Smooth muscle cell (in vitro differentiated cells): ENCODE data around the gene LRP1. TPM values are rescaled to one million over a fixed set of nuclear protein-coding genes. Genes with fewer than 3 reads are reported as not detected.

Experiments used
- DNase-seq: peaks from one replicate; lab custom pipeline; 2025; ENCODE audit not compliant: unreplicated experiment; lab: John Stamatoyannopoulos, UW
- H2AFZ ChIP-seq: fragments of 200-600 bp; sonication (generic); 2 replicates; pipeline ENCODE4 v1.6.0; 2016; ENCODE audit warnings: antibody characterized with exemption, low read depth, mild to moderate bottlenecking
- H3F3A ChIP-seq: fragments of 200-600 bp; sonication (generic); 2 replicates; pipeline ENCODE4 v1.6.0; 2017; ENCODE audit warnings: antibody characterized with exemption, low read depth
- H3K27ac ChIP-seq: fragments of 200-600 bp; sonication (generic); 2 replicates; pipeline ENCODE4 v1.5.1; 2016; ENCODE audit warnings: low read depth, mild to moderate bottlenecking
- H3K27me3 ChIP-seq: fragments of 200-600 bp; sonication (generic); 2 replicates; pipeline ENCODE4 v1.6.1; 2016; ENCODE audit warnings: low read depth, mild to moderate bottlenecking
- H3K36me3 ChIP-seq: fragments of 200-600 bp; sonication (generic); 2 replicates; pipeline ENCODE4 v1.5.1; 2016; ENCODE audit warnings: low read depth
- H3K4me1 ChIP-seq: fragments of 200-600 bp; sonication (generic); 2 replicates; pipeline ENCODE4 v1.5.1; 2016; ENCODE audit warnings: low read depth
- H3K4me2 ChIP-seq: fragments of 200-600 bp; sonication (generic); 2 replicates; pipeline ENCODE4 v1.6.0; 2016; ENCODE audit warnings: mild to moderate bottlenecking
- H3K4me3 ChIP-seq: fragments of 200-600 bp; sonication (generic); 2 replicates; pipeline ENCODE4 v1.5.1; 2016; ENCODE audit warnings: mild to moderate bottlenecking
- H3K79me2 ChIP-seq: fragments of 200-600 bp; sonication (generic); 2 replicates; pipeline ENCODE4 v1.6.0; 2016; ENCODE audit warnings: low read depth, mild to moderate bottlenecking
- H3K9ac ChIP-seq: fragments of 200-600 bp; sonication (generic); 2 replicates; pipeline ENCODE4 v1.6.0; 2016; ENCODE audit warnings: low read depth
- H3K9me3 ChIP-seq: fragments of 200-600 bp; sonication (generic); replicated peaks from 2 replicates; pipeline ENCODE4 v1.5.1; 2016; ENCODE audit warnings: low read depth
- H4K20me1 ChIP-seq: fragments of 200-600 bp; sonication (generic); 2 replicates; pipeline ENCODE4 v1.6.0; 2016; ENCODE audit warnings: low read depth
- WGBS: methylation state at CpG from one replicate; pipeline ENCODE4 v1.1.7; 2016; ENCODE audit warnings: low lambda C conversion rate; 5-methylcytosine and 5-hydroxymethylcytosine counted together
- polyA plus RNA-seq: library from polyadenylated mRNA; unstranded; fragments of >200 nt; fragmentation: Nextera tagmentation; extraction: Ambion mirVana; gene quantifications from 2 replicates; pipeline ENCODE4 v1.2.1, GENCODE V29; 2016
- total RNA-seq: library from RNA; depleted of rRNA; stranded (reverse); fragments of >200 nt; gene quantifications from 2 replicates; pipeline ENCODE4 v1.2.3, GENCODE V29; 2014
- TF ChIP-seq, protein P1 (sequence below): fragments of 200-600 bp; sonication (generic); IDR thresholded peaks from 2 replicates; pipeline ENCODE4 v1.5.1; 2017; ENCODE audit warnings: borderline replicate concordance, mild to moderate bottlenecking, antibody characterized with exemption; ENCODE audit not compliant: insufficient read depth, poor library complexity, severe bottlenecking

Gene LRP1
- total and polyA plus RNA-seq, 2 experiments from 2014 or later, result 75.3 to 95.4 TPM

GRCh38 chr12:57091638-57092528 lies 36.4 kb upstream of the LRP1 start:
- H4K20me1 ChIP-seq, result peaks cover 56% of the 10 kb centered on the region
- peaks cover 41% of the 10 kb centered on the region for H3K79me2 ChIP-seq
- DNase-seq, result no peak
- peak overlapping the region; percentile 92 for H3K4me2 ChIP-seq
- no peaks in the 10 kb centered on the region for H3K27me3 ChIP-seq
- peak overlapping the region; percentile 92 for H3K27ac ChIP-seq
- TF ChIP-seq, protein P1, sequence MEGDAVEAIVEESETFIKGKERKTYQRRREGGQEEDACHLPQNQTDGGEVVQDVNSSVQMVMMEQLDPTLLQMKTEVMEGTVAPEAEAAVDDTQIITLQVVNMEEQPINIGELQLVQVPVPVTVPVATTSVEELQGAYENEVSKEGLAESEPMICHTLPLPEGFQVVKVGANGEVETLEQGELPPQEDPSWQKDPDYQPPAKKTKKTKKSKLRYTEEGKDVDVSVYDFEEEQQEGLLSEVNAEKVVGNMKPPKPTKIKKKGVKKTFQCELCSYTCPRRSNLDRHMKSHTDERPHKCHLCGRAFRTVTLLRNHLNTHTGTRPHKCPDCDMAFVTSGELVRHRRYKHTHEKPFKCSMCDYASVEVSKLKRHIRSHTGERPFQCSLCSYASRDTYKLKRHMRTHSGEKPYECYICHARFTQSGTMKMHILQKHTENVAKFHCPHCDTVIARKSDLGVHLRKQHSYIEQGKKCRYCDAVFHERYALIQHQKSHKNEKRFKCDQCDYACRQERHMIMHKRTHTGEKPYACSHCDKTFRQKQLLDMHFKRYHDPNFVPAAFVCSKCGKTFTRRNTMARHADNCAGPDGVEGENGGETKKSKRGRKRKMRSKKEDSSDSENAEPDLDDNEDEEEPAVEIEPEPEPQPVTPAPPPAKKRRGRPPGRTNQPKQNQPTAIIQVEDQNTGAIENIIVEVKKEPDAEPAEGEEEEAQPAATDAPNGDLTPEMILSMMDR, result no peak
- no peak overlapping the region for H2AFZ ChIP-seq
- H3K36me3 ChIP-seq, result no peaks in the 10 kb centered on the region
- H3K4me3 ChIP-seq, result peak overlapping the region; percentile 89
- H3F3A ChIP-seq, result peaks cover 36% of the 10 kb centered on the region
- 84% methylated on average over 25 of the region's 25 CpGs for WGBS
- peaks cover 29% of the 10 kb centered on the region for H3K4me1 ChIP-seq
- H3K9me3 ChIP-seq, result no peaks in the 10 kb centered on the region
- no peak overlapping the region for H3K9ac ChIP-seq

DNA sequence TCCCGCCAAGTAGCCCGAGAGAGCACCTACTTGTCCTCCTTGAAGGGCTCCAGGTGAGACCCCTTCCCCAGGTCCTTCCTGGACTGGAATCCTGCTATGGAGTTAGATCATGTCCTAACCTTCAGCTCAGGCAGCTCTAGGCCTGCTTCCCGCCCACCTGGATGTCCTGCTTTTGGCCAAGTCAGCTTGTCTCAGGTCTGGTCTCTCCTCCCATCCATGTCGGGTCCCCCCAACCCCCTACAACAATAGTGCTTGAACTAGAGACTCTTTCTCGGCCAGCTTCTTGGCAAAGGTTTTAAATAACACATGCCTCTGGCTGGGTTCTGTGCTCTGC lies 35.8 kb upstream of the LRP1 start:
- no peak overlapping the region for H2AFZ ChIP-seq
- H3K9me3 ChIP-seq, result no peaks in the 10 kb centered on the region
- WGBS, result 80% methylated on average over 5 of the region's 5 CpGs
- peaks cover 41% of the 10 kb centered on the region for H3K79me2 ChIP-seq
- H3K9ac ChIP-seq, result no peak overlapping the region
- TF ChIP-seq, protein P1, result no peak
- peaks cover 29% of the 10 kb centered on the region for H3K4me1 ChIP-seq
- H3K4me3 ChIP-seq, result no peak overlapping the region
- peaks cover 38% of the 10 kb centered on the region for H3F3A ChIP-seq
- no peaks in the 10 kb centered on the region for H3K36me3 ChIP-seq
- peak overlapping the region; percentile 92 for H3K4me2 ChIP-seq
- peaks cover 56% of the 10 kb centered on the region for H4K20me1 ChIP-seq
- no peaks in the 10 kb centered on the region for H3K27me3 ChIP-seq
- DNase-seq, result no peak
- peak overlapping the region; percentile 92 for H3K27ac ChIP-seq

GRCh38 chr12:57092876-57093414 lies 35.3 kb upstream of the LRP1 start:
- Histone ChIP-seq H3K9me3 (no peaks in the 10 kb centered on the region), H3K27ac (peak overlapping the region; percentile 92), H3K79me2 (peaks cover 41% of the 10 kb centered on the region), H3K4me1 (peaks cover 29% of the 10 kb centered on the region), H3K4me3 (no peak overlapping the region), H3K36me3 (no peaks in the 10 kb centered on the region), H3K4me2 (peak overlapping the region; percentile 92), H3K27me3 (no peaks in the 10 kb centered on the region), H3F3A (peaks cover 42% of the 10 kb centered on the region), H2AFZ (no peak overlapping the region), H3K9ac (no peak overlapping the region), H4K20me1 (peaks cover 56% of the 10 kb centered on the region)
- DNase-seq, result no peak
- 84% methylated on average over 4 of the region's 4 CpGs for WGBS
- TF ChIP-seq, protein P1, result no peak
